Gastroesophageal sphincter (tissue), 3 donors: Measurements from ENCODE around the gene SARM1.

Experiments used
- EP300 ChIP-seq: sonication (generic); formaldehyde crosslinking; IDR thresholded peaks from one replicate; pipeline ENCODE4 v1.6.1; 2017; ENCODE audit warnings: antibody characterized with exemption, mild to moderate bottlenecking
- POLR2A ChIP-seq, 2 donors: fragments of 450-650 bp; IDR thresholded peaks; one replicate each; pipeline ENCODE4 v1.6.1; 2017; ENCODE audit warnings: antibody characterized with exemption in 2 of 2, mild to moderate bottlenecking in 2 of 2, moderate library complexity in 1 of 2
- TF ChIP-seq, protein P1 (sequence below), 4 experiments: fragments of 200-600 bp in 2 of 4; fragments of 450-650 bp in 2 of 4; sonication (generic) in 1 of 4; IDR thresholded peaks; one replicate each; pipeline ENCODE4 v1.5.1; 2017 to 2019; ENCODE audit warnings: antibody characterized with exemption in 4 of 4, mild to moderate bottlenecking in 2 of 4, moderate library complexity in 2 of 4

DNA sequence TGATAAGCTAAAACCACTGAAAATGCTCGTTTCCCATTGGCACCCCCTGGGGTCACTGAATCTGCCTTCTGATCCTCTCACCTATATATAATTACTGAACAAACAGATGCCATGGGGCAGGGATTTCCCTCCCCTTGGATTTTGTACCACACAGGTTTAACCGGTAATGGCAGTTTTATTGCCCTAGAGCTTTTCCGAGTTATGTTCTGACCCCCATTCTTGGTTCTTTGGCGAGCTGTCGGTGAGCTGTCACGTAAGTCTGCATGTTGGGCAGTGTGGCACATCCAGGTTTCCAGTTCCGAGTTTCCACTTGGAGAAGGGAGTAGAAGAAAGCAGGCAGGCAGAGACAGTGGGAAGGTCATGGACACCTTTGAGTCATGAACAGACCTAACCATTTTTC is 45.4 kb upstream of the SARM1 start:
- TF ChIP-seq, protein P1, sequence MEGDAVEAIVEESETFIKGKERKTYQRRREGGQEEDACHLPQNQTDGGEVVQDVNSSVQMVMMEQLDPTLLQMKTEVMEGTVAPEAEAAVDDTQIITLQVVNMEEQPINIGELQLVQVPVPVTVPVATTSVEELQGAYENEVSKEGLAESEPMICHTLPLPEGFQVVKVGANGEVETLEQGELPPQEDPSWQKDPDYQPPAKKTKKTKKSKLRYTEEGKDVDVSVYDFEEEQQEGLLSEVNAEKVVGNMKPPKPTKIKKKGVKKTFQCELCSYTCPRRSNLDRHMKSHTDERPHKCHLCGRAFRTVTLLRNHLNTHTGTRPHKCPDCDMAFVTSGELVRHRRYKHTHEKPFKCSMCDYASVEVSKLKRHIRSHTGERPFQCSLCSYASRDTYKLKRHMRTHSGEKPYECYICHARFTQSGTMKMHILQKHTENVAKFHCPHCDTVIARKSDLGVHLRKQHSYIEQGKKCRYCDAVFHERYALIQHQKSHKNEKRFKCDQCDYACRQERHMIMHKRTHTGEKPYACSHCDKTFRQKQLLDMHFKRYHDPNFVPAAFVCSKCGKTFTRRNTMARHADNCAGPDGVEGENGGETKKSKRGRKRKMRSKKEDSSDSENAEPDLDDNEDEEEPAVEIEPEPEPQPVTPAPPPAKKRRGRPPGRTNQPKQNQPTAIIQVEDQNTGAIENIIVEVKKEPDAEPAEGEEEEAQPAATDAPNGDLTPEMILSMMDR (IDR thresholded peaks at IDR 0.05), result no peak
- TF ChIP-seq POLR2A (IDR thresholded peaks at IDR 0.05), result no peak
- TF ChIP-seq EP300, result no peak
